Karpas-422 (cell line): ENCODE measurements around the gene TOX2. TPM values are rescaled to one million over a fixed set of nuclear protein-coding genes. Genes with fewer than 3 reads are reported as not detected.

ENCODE experiments used
- DNase-seq: peaks from one replicate; pipeline ENCODE4 v3.0.0-alpha.2; 2015
- H2AFZ ChIP-seq: fragments of 200-600 bp; sonication (generic); 2 replicates; pipeline ENCODE4 v1.6.1; 2014; ENCODE audit warnings: antibody characterized with exemption, low read length, mixed read lengths
- H3K27ac ChIP-seq: fragments of 200-600 bp; sonication (generic); 2 replicates; pipeline ENCODE4 v1.5.1; 2014; ENCODE audit warnings: mild to moderate bottlenecking, low read length, moderate library complexity
- H3K27me3 ChIP-seq: fragments of 200-600 bp; sonication (generic); 2 replicates; pipeline ENCODE4 v1.6.1; 2014; ENCODE audit warnings: low read length, mixed read lengths
- H3K36me3 ChIP-seq: fragments of 200-600 bp; sonication (generic); 2 replicates; pipeline ENCODE4 v1.6.1; 2014; ENCODE audit warnings: low read length, mixed read lengths; ENCODE audit not compliant: insufficient read depth
- H3K4me1 ChIP-seq: fragments of 200-600 bp; sonication (generic); 2 replicates; pipeline ENCODE4 v1.6.1; 2014; ENCODE audit warnings: mild to moderate bottlenecking, low read length, mixed read lengths
- H3K4me2 ChIP-seq: fragments of 200-600 bp; sonication (generic); 2 replicates; pipeline ENCODE4 v1.6.1; 2014; ENCODE audit warnings: low read length, low read depth, mild to moderate bottlenecking; ENCODE audit not compliant: poor library complexity, severe bottlenecking
- H3K4me3 ChIP-seq: fragments of 200-600 bp; sonication (generic); 2 replicates; pipeline ENCODE4 v1.5.1; 2014; ENCODE audit warnings: mild to moderate bottlenecking, antibody characterized with exemption, low read length, mixed read lengths
- H3K79me2 ChIP-seq: fragments of 200-600 bp; sonication (generic); 2 replicates; pipeline ENCODE4 v1.6.1; 2014; ENCODE audit warnings: mild to moderate bottlenecking, low read length, mixed read lengths
- H3K9ac ChIP-seq: fragments of 200-600 bp; sonication (generic); 2 replicates; pipeline ENCODE4 v1.6.0; 2014; ENCODE audit warnings: low read length
- H3K9me2 ChIP-seq: fragments of 200-600 bp; sonication (generic), shearing (Covaris generic); replicated peaks from 2 replicates; pipeline ENCODE4 v1.6.0; 2014; ENCODE audit warnings: mild to moderate bottlenecking, low read length, moderate library complexity; ENCODE audit not compliant: insufficient read depth
- H3K9me3 ChIP-seq: fragments of 300-700, 200-600 bp; sonication (generic); 2 replicates; pipeline ENCODE4 v1.6.1; 2014; ENCODE audit warnings: low read length, mixed read lengths
- H4K20me1 ChIP-seq: fragments of 200-600 bp; sonication (generic); 2 replicates; pipeline ENCODE4 v1.6.1; 2014; ENCODE audit warnings: mild to moderate bottlenecking, antibody characterized with exemption, low read length, low read depth; ENCODE audit not compliant: insufficient read depth
- total RNA-seq: library from RNA; depleted of rRNA; stranded (reverse); fragments of >200 nt; shearing (Covaris generic); gene quantifications from 2 replicates; pipeline ENCODE4 v1.2.3, GENCODE V29; 2014; ENCODE audit warnings: low replicate concordance

TOX2 gene
- total RNA-seq, 1 experiment from 2014 or later = 42.9 TPM

DNA sequence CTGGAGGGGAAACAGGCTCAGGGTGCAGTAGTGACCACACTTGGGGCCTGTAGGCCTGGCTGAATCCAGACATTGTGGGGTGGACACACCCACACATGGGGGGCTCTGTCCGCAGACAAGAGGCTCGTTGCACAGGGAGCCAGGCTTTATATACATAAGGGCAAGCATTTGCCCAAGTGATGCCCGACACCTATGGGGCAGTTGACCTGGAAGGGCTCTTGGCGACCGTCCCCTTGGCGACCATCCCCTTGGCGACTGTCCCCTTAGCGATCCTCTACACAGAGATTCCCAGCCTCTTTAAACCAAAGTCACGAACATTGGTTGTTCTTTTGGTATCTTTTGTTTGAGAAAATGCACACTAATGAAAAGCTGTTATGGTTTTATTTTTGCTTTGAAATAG, 2.7 kb downstream of the TOX2 start:
- no peak for DNase-seq
- Histone ChIP-seq H3K27me3 (no peaks in the 10 kb centered on the region), H4K20me1 (no peaks in the 10 kb centered on the region), H2AFZ (0 out of 2 replicates have a peak overlapping the region, but pooled peaks have one; percentile 62), H3K9me3 (no peaks in the 10 kb centered on the region), H3K4me1 (peaks cover 10% of the 10 kb centered on the region), H3K27ac (no peak overlapping the region), H3K4me2 (no peak overlapping the region), H3K4me3 (no peak overlapping the region), H3K9ac (no peak overlapping the region), H3K36me3 (no peaks in the 10 kb centered on the region), H3K79me2 (no peaks in the 10 kb centered on the region), H3K9me2 (no peaks in the 10 kb centered on the region)

DNA sequence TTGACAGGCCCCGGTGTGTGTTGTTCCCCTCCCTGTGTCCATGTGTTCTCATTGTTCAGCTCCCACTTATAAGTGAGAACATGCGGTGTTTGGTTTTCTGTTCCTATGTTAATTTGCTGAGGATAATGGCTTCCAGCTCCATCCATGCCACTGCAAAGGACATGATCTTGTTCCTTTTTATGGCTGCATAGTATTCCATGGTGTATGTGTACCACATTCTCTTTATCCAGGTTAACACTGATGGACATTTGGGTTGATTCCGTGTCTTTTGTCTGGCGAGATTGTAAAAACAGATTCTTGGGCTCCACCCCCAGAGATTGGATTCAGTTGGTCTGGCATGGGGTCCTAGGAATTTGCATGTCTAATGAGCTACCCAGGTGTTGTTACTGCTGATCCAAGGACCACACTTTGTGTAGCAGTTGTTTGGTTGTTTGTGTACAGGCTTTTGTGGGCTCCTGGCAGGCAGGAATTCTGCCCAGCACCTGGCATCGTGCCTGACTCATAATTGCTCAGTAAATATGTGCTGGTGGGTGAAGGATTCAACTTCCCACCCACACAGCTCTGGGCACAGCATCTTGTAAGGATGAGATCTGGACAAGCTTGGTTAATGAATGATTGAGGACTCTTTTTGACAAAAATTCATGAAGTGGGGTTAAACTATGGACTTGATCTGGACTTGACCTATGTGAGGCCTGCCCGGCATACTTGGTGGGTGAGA, 5.2 kb downstream of the TOX2 start:
- no peak overlapping the region for H3K27ac ChIP-seq
- no peak overlapping the region for H3K4me3 ChIP-seq
- no peaks in the 10 kb centered on the region for H3K79me2 ChIP-seq
- no peaks in the 10 kb centered on the region for H3K27me3 ChIP-seq
- H3K9ac ChIP-seq = no peak overlapping the region
- peaks cover 18% of the 10 kb centered on the region for H3K4me1 ChIP-seq
- H3K36me3 ChIP-seq = no peaks in the 10 kb centered on the region
- no peaks in the 10 kb centered on the region for H4K20me1 ChIP-seq
- H3K9me3 ChIP-seq = no peaks in the 10 kb centered on the region
- H3K4me2 ChIP-seq = no peak overlapping the region
- DNase-seq = no peak
- no peak overlapping the region for H2AFZ ChIP-seq
- H3K9me2 ChIP-seq = no peaks in the 10 kb centered on the region

DNA sequence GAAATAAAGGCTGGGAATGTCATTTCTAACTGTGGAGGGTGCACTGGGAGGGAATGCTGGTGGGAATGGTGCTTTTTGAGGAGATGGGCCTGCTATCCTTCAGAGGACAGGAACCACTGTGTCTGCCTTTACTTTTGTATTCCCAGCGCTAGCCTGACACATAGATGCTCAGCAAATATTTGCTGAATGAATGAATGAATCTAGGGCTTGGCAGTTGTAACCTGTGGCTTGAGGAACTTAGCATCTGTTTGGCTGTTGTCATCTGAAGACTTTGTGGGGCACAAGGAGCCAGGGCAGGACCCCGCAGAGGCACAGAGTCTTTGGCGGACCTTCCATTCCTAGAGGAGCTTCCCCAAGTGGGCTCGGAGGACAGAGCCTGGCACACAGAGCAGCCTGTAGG, 6.1 kb downstream of the TOX2 start:
- no peak overlapping the region for H3K4me3 ChIP-seq
- no peak overlapping the region for H3K9ac ChIP-seq
- no peaks in the 10 kb centered on the region for H3K36me3 ChIP-seq
- no peaks in the 10 kb centered on the region for H3K9me3 ChIP-seq
- peaks cover 28% of the 10 kb centered on the region for H3K4me1 ChIP-seq
- H3K79me2 ChIP-seq = no peaks in the 10 kb centered on the region
- H3K4me2 ChIP-seq = no peak overlapping the region
- DNase-seq = no peak
- no peak overlapping the region for H2AFZ ChIP-seq
- no peaks in the 10 kb centered on the region for H3K27me3 ChIP-seq
- no peak overlapping the region for H3K27ac ChIP-seq
- no peaks in the 10 kb centered on the region for H4K20me1 ChIP-seq
- H3K9me2 ChIP-seq = no peaks in the 10 kb centered on the region

DNA sequence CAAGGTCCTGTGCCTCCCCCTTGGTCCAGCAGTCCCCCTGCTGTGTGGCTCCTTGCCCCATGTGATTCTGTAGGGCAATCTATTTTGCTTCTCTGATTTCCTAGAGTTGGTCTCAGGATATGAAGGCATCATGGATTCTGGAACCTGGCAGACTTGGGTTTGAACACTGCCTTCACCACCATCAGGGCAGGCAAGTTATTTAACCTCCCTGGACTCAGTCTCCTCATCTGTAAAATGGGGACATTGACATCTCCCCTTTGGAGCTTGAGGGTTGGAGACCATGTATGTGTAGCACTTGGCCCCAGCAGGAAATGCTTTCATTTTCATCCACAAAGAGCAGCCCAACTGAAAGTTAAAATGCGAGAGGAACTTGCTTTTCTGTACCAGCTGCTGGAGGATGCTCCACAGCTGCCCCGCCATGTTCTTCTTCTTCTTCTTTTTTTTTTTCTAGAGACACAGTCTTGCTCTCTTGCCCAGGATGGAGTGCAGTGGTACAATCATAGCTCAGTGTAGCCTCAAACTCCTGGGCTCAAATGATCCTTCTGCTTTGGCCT, 6.7 kb downstream of the TOX2 start:
- H2AFZ ChIP-seq = no peak overlapping the region
- H3K4me3 ChIP-seq = no peak overlapping the region
- H3K4me1 ChIP-seq = peaks cover 33% of the 10 kb centered on the region
- H3K36me3 ChIP-seq = no peaks in the 10 kb centered on the region
- no peak overlapping the region for H3K27ac ChIP-seq
- no peak overlapping the region for H3K9ac ChIP-seq
- no peaks in the 10 kb centered on the region for H3K79me2 ChIP-seq
- H3K9me3 ChIP-seq = no peaks in the 10 kb centered on the region
- H3K4me2 ChIP-seq = no peak overlapping the region
- H4K20me1 ChIP-seq = no peaks in the 10 kb centered on the region
- H3K27me3 ChIP-seq = no peaks in the 10 kb centered on the region
- no peak for DNase-seq
- no peaks in the 10 kb centered on the region for H3K9me2 ChIP-seq

DNA sequence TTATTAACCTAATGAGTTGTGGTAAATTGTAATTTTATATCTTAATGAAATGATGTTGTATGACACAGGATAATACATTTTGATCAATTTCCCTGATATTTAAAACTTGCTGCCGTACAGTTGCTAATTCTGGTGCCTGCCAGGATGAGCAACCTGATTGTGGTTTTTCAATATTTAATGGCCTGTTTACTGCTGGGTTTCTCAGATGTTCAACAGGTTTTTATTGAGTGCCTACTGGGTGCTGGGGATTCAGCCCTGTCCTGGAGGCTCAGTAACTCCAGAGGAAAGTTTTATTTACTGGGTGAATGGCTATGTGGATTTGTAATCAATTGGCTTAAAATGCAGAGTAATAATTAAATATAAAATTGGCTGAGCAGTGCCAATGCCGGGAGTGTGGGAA, 8.0 kb downstream of the TOX2 start:
- H3K9me2 ChIP-seq = no peaks in the 10 kb centered on the region
- no peaks in the 10 kb centered on the region for H3K27me3 ChIP-seq
- no peaks in the 10 kb centered on the region for H3K79me2 ChIP-seq
- H2AFZ ChIP-seq = no peak overlapping the region
- no peak overlapping the region for H3K4me2 ChIP-seq
- H3K9ac ChIP-seq = no peak overlapping the region
- no peaks in the 10 kb centered on the region for H3K9me3 ChIP-seq
- no peak overlapping the region for H3K27ac ChIP-seq
- no peaks in the 10 kb centered on the region for H3K36me3 ChIP-seq
- DNase-seq = no peak
- no peaks in the 10 kb centered on the region for H4K20me1 ChIP-seq
- no peak overlapping the region for H3K4me3 ChIP-seq
- peaks cover 35% of the 10 kb centered on the region for H3K4me1 ChIP-seq

DNA sequence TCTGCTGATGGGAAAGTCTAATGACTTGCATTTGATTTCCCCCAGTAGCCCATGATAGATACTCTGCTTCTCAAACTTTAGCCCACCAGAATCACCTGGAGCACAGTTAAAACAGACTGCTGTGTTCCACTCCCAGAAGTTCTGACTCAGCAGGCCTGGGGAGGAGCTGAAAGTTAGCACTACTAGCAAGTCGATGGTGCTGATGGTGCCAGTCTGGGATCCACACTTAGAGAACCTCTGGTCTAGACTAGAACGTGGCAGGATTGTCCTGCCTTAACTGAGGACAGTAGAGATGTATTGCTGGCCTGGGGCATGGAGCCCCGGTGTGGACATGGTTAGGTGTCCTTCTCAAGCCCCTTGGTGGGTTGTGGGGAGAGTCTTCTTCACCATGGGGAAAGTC, 8.7 kb downstream of the TOX2 start:
- Histone ChIP-seq H2AFZ (no peak overlapping the region), H3K79me2 (no peaks in the 10 kb centered on the region), H3K27ac (no peak overlapping the region), H3K9me2 (no peaks in the 10 kb centered on the region), H3K4me3 (no peak overlapping the region), H3K27me3 (no peaks in the 10 kb centered on the region), H3K4me1 (peaks cover 33% of the 10 kb centered on the region), H3K9ac (no peak overlapping the region), H3K36me3 (no peaks in the 10 kb centered on the region), H4K20me1 (no peaks in the 10 kb centered on the region), H3K4me2 (no peak overlapping the region), H3K9me3 (no peaks in the 10 kb centered on the region)
- DNase-seq = no peak

DNA sequence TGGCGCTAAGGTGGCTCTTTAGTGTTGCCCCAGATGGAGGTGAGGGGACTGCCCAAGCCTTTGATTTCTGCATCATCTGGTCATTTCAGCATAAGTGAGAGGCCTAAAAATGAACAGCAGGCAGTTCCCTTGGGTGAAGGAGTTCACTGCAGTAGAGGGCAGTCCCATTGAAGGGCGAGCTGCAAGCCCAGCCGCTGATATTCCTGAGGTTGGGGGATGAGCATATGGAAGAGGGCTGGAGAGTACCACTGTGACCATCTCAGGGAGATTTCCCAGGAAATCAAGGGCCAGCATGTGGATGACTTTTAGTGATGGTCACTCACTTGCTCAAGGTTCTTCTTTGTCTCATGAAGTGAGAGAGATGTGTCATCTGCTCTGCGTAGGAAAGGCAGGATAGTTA, 9.3 kb downstream of the TOX2 start:
- H2AFZ ChIP-seq = no peak overlapping the region
- no peaks in the 10 kb centered on the region for H3K9me2 ChIP-seq
- no peak for DNase-seq
- H3K36me3 ChIP-seq = no peaks in the 10 kb centered on the region
- no peaks in the 10 kb centered on the region for H3K9me3 ChIP-seq
- H3K27ac ChIP-seq = no peak overlapping the region
- no peaks in the 10 kb centered on the region for H3K27me3 ChIP-seq
- peaks cover 34% of the 10 kb centered on the region for H3K4me1 ChIP-seq
- no peak overlapping the region for H3K4me3 ChIP-seq
- no peaks in the 10 kb centered on the region for H3K79me2 ChIP-seq
- no peak overlapping the region for H3K9ac ChIP-seq
- no peak overlapping the region for H3K4me2 ChIP-seq
- no peaks in the 10 kb centered on the region for H4K20me1 ChIP-seq

DNA sequence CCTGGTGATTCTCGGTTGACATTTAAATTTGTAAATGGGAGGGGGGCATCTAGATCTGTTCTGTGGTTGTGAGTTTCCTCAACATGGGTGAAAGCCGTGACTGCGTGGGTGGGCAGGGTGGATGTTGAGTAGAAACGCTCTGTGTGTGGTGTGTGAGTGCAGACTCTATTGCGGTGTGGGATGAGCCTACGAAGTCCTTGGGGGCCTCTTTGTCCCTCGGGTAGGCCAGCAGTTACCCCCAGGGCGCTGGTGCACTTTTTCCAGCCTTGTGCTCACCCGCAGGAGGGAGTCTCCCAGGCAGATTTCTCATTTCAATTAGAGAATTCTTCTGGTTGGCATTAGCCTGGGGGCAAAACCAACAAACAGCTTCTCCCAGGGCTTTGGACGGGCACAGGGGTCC, 10.6 kb downstream of the TOX2 start:
- H3K27ac ChIP-seq = no peak overlapping the region
- H3K9me3 ChIP-seq = no peaks in the 10 kb centered on the region
- H3K9ac ChIP-seq = peak overlapping the region; percentile 48
- no peaks in the 10 kb centered on the region for H3K9me2 ChIP-seq
- peak overlapping the region; percentile 58 for H3K4me2 ChIP-seq
- no peaks in the 10 kb centered on the region for H3K79me2 ChIP-seq
- H3K4me1 ChIP-seq = peaks cover 34% of the 10 kb centered on the region
- peak overlapping the region; percentile 31 for H3K4me3 ChIP-seq
- H2AFZ ChIP-seq = peak overlapping the region; percentile 73
- no peaks in the 10 kb centered on the region for H3K36me3 ChIP-seq
- no peaks in the 10 kb centered on the region for H3K27me3 ChIP-seq
- H4K20me1 ChIP-seq = no peaks in the 10 kb centered on the region
- no peak for DNase-seq
